PC-3 (cell line): Measurements from ENCODE around the gene SLC48A1. TPM values are rescaled to one million over a fixed set of nuclear protein-coding genes. Genes with fewer than 3 reads are reported as not detected.
"Not testable (repeated sequence)": the region's sequence is repeated elsewhere in the genome, so short reads cannot be mapped to it uniquely, and the experiment has no call there.

Experiments used
- ATAC-seq: fragments of 200-7000 bp; cut with Tn5 transposase; 2 replicates; pipeline ENCODE4 v1.9.1; 2020; ENCODE audit warnings: mild to moderate bottlenecking, moderate library complexity
- BruUV-seq: library from RNA; stranded (reverse); fragments of 400-500 nt; replicated peaks from 2 replicates; lab custom pipeline; 2021; lab: Mats Ljungman, UMichigan
- CTCF ChIA-PET: fragments of 300-600 bp; sonication (Branson Sonifier 250); formaldehyde crosslinking; loops from one replicate; lab custom pipeline; 2022; ENCODE audit warnings: antibody characterized with exemption; lab: Charles Lee
- POLR2A ChIA-PET: fragments of 300-600 bp; sonication (Branson Sonifier 250); formaldehyde crosslinking; loops from one replicate; lab custom pipeline; 2022; ENCODE audit warnings: antibody characterized with exemption; ENCODE audit not compliant: unreplicated experiment; lab: Charles Lee
- DNase-seq: peaks from one replicate; pipeline ENCODE4 v3.0.0-alpha.2; 2015
- H2AFZ ChIP-seq: fragments of 300-600 bp; sonication (generic); 2 replicates; pipeline ENCODE4 v1.6.0; 2016; ENCODE audit warnings: antibody characterized with exemption, low read length
- H3F3A ChIP-seq: fragments of 300-600 bp; sonication (generic); one replicate; pipeline ENCODE4 v1.6.0; 2017; ENCODE audit warnings: antibody characterized with exemption, low read length, control low read depth, mild to moderate bottlenecking; ENCODE audit not compliant: unreplicated experiment
- H3K27ac ChIP-seq: fragments of 300-600 bp; sonication (generic); 2 replicates; pipeline ENCODE4 v1.5.1; 2016; ENCODE audit warnings: mild to moderate bottlenecking, low read length
- H3K27me3 ChIP-seq: fragments of 300-600 bp; sonication (generic); 2 replicates; pipeline ENCODE4 v1.6.1; 2016; ENCODE audit warnings: low read length, mixed read lengths
- H3K36me3 ChIP-seq: fragments of 300-600 bp; sonication (generic); 2 replicates; pipeline ENCODE4 v1.6.1; 2016; ENCODE audit warnings: low read depth, mixed run types, low read length, mixed read lengths
- H3K4me1 ChIP-seq: fragments of 300-600 bp; sonication (generic); 2 replicates; pipeline ENCODE4 v1.5.1; 2016; ENCODE audit warnings: low read length; ENCODE audit not compliant: insufficient read depth
- H3K4me2 ChIP-seq: fragments of 300-600 bp; sonication (generic); 2 replicates; pipeline ENCODE4 v1.6.0; 2016; ENCODE audit warnings: low read length
- H3K4me3 ChIP-seq: fragments of 300-600 bp; sonication (generic); 2 replicates; pipeline ENCODE4 v1.5.1; 2016; ENCODE audit warnings: mild to moderate bottlenecking, low read length, mixed read lengths
- H3K79me2 ChIP-seq: fragments of 300-600 bp; sonication (generic); 2 replicates; pipeline ENCODE4 v1.6.1; 2017; ENCODE audit warnings: low read length, mixed read lengths
- H3K9ac ChIP-seq: fragments of 300-600 bp; sonication (generic); 2 replicates; pipeline ENCODE4 v1.6.0; 2016; ENCODE audit warnings: mild to moderate bottlenecking, low read length
- H3K9me2 ChIP-seq: fragments of 300-600 bp; sonication (generic); replicated peaks from 2 replicates; pipeline ENCODE4 v1.6.1; 2016; ENCODE audit warnings: mixed run types, low read length, mixed read lengths
- H3K9me3 ChIP-seq: fragments of 300-600 bp; sonication (generic); 2 replicates; pipeline ENCODE4 v1.6.1; 2016; ENCODE audit warnings: low read length, mixed read lengths
- H4K20me1 ChIP-seq: fragments of 300-600 bp; sonication (generic); 2 replicates; pipeline ENCODE4 v1.6.1; 2016; ENCODE audit warnings: low read length, mixed read lengths
- CTCF ChIP-seq: fragments of 300-600 bp; sonication (generic); conservative IDR thresholded peaks from 2 replicates; pipeline ENCODE4 v1.5.1; 2017; ENCODE audit warnings: antibody characterized with exemption, low read depth, mild to moderate bottlenecking, low read length
- EZH2 ChIP-seq: fragments of 300-600 bp; sonication (generic); IDR thresholded peaks from one replicate; pipeline ENCODE4 v1.6.1; 2017; ENCODE audit warnings: antibody characterized with exemption, mild to moderate bottlenecking, low read length; ENCODE audit not compliant: unreplicated experiment
- EZH2phosphoT487 ChIP-seq: fragments of 300-600 bp; sonication (generic); IDR thresholded peaks from 2 replicates; pipeline ENCODE4 v1.6.1; 2018; ENCODE audit warnings: mild to moderate bottlenecking, antibody characterized with exemption, low read length, borderline replicate concordance
- intact Hi-C: fragments of 100-400 bp; cut with micrococcal nuclease; formaldehyde crosslinking; loops from 2 replicates; pipeline ENCODE4 v1.9.0; 2023
- total RNA-seq: library from RNA; depleted of rRNA; stranded (reverse); fragments of >200 nt; gene quantifications from 2 replicates; pipeline ENCODE4 v1.2.3, GENCODE V29; 2014

Gene SLC48A1
- total RNA-seq, 1 experiment from 2014 or later: 21.4 TPM

- no peak for DNase-seq
- peak overlapping the region; percentile 72 for H3K27ac ChIP-seq
- TF ChIP-seq EZH2 (no peak), CTCF (no peak), EZH2phosphoT487 (no peak)
These were observed 40.6 kb downstream of the SLC48A1 start for GRCh38 chr12:47813511-47814196.

DNA sequence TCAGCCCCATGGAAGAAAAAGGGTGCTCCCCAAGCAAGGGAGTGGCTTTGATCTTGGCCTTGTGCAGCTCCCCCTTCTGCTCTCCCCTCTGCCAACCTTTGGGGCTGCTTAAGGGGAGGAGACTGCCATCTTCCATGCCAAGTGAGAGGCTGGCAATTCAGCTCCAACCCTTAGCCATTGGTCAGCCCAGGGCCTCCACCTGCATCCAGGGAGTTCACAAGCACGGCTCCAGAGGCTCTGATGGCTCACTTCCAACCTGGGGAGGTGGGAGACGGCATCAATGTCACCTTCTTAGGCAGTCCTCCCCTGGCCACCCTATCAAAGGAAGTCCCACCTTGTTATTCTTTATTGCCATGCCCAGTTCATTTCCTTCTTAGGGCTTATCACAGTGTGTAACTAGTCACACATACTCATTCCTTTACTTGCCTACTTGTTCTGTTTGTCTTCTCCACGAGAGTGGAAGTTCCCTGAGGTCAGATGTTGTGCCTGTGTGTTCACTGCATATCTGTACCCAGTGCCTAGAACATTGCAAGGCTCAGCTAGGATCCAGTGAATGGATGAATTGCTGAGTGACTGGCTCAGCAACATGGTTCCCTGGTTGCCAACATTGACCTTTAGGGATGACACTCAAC lies 41.6 kb downstream of the SLC48A1 start:
- no peak for DNase-seq
- Histone ChIP-seq H3K36me3 (peaks cover 16% of the 10 kb centered on the region), H3K9me3 (no peaks in the 10 kb centered on the region), H3F3A (no peaks in the 10 kb centered on the region), H3K9ac (no peak overlapping the region), H3K9me2 (no peaks in the 10 kb centered on the region), H2AFZ (no peak overlapping the region), H3K4me1 (peaks cover 57% of the 10 kb centered on the region), H3K4me2 (no peak overlapping the region), H3K4me3 (no peak overlapping the region), H3K27ac (no peak overlapping the region), H3K27me3 (no peaks in the 10 kb centered on the region), H3K79me2 (peaks cover 97% of the 10 kb centered on the region), H4K20me1 (peaks cover 42% of the 10 kb centered on the region; the same call in 1 of the 2 replicates)
- no peak for ATAC-seq
- no TSS peak for BruUV-seq
- no peak for TF ChIP-seq CTCF
- no peak for TF ChIP-seq EZH2phosphoT487
- TF ChIP-seq EZH2: no peak
- ChIA-PET CTCF (no interaction called here), POLR2A (no interaction called here)
- intact Hi-C loops: no loop called here

More at GRCh38 chr12:47813511-47814196, 40.6 kb downstream of the SLC48A1 start:
- H3F3A ChIP-seq: no peaks in the 10 kb centered on the region
- ATAC-seq: peak; percentile 29
- peak overlapping the region; percentile 33 for H3K9ac ChIP-seq
- ChIA-PET CTCF (interaction anchor here (2.4 kb wide), 1 partner anchor 24 kb away, joined by 10 read pairs; no protein-coding TSS in a partner anchor), POLR2A (interaction anchor here (0.6 kb wide), 1 partner anchor 16 kb away, joined by 3 read pairs; no protein-coding TSS in a partner anchor)
- peak overlapping the region; percentile 84 for H3K4me2 ChIP-seq
- BruUV-seq: no TSS peak
- H3K79me2 ChIP-seq: peaks cover 100% of the 10 kb centered on the region
- intact Hi-C loops: no loop called here
- no peaks in the 10 kb centered on the region for H3K27me3 ChIP-seq
- H2AFZ ChIP-seq: peak overlapping the region; percentile 56
- peaks cover 47% of the 10 kb centered on the region; the same call in 1 of the 2 replicates for H4K20me1 ChIP-seq
- H3K4me1 ChIP-seq: peaks cover 56% of the 10 kb centered on the region
- H3K9me3 ChIP-seq: no peaks in the 10 kb centered on the region
- no peaks in the 10 kb centered on the region for H3K9me2 ChIP-seq
- H3K36me3 ChIP-seq: peaks cover 16% of the 10 kb centered on the region
- H3K4me3 ChIP-seq: peak overlapping the region; percentile 65

DNA sequence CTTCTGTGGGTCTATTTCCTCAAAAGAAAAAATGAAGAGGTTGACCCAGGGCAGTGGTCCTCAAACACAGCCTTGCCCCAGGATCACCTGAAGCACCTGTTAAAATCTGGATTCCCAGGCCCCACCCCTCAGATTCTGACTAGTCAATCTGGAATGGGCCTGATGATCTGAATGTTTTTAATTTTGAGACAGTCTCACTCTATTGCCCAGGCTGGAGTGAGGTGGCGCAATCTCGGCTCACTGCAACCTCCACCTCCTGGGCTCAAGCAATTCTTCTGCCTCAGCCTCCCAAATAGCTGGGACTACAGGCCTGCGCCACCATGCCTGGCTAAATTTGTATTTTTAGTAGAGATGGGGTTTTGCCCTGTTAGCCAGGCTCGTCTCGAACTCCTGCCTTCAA lies 42.4 kb downstream of the SLC48A1 start:
- intact Hi-C loops, H3F3A ChIP-seq, H3K9me2 ChIP-seq, ATAC-seq, H3K4me3 ChIP-seq, H3K9ac ChIP-seq, POLR2A ChIA-PET, CTCF ChIA-PET, BruUV-seq, H3K9me3 ChIP-seq, H3K27me3 ChIP-seq, H2AFZ ChIP-seq, H3K4me2 ChIP-seq, H3K27ac ChIP-seq: not testable (repeated sequence)
- Histone ChIP-seq H3K36me3 (peaks cover 16% of the 10 kb centered on the region), H3K4me1 (peaks cover 61% of the 10 kb centered on the region), H4K20me1 (peaks cover 42% of the 10 kb centered on the region; the same call in 1 of the 2 replicates), H3K79me2 (peaks cover 95% of the 10 kb centered on the region)
- peak; percentile 15 for DNase-seq
